ENCODE measurements around the gene TNFAIP2.

GRCh38 chr14:103128631-103129300, 5.5 kb downstream of the TNFAIP2 start:
- no peak for TF ChIP-seq CTCF (IDR thresholded peaks at IDR 0.05)
- no peak for TF ChIP-seq EP300 (IDR thresholded peaks at IDR 0.05)

Measured in ovary (tissue), 3 donors.